ENCODE results near the gene KDM8.

DNA sequence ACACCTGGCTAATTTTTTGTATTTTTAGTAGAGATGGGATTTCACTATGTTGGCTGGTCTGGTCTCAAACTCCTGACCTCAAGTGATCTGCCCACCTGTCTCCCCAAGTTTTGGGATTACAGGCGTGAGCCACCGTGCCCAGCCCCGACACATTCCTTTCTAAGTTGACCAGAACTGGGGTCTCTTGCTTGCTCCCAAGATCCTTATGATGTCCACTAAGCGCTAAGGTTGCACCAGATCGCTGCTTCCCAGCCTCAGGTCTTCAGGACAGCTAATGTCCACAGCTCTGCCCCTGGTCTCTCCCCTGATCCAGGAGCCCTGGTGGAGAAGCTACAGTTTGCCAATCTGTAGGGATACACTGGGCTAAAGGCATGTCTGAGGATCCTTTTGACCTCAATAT, 35.7 kb downstream of the KDM8 start:
- TF ChIP-seq, protein P1, sequence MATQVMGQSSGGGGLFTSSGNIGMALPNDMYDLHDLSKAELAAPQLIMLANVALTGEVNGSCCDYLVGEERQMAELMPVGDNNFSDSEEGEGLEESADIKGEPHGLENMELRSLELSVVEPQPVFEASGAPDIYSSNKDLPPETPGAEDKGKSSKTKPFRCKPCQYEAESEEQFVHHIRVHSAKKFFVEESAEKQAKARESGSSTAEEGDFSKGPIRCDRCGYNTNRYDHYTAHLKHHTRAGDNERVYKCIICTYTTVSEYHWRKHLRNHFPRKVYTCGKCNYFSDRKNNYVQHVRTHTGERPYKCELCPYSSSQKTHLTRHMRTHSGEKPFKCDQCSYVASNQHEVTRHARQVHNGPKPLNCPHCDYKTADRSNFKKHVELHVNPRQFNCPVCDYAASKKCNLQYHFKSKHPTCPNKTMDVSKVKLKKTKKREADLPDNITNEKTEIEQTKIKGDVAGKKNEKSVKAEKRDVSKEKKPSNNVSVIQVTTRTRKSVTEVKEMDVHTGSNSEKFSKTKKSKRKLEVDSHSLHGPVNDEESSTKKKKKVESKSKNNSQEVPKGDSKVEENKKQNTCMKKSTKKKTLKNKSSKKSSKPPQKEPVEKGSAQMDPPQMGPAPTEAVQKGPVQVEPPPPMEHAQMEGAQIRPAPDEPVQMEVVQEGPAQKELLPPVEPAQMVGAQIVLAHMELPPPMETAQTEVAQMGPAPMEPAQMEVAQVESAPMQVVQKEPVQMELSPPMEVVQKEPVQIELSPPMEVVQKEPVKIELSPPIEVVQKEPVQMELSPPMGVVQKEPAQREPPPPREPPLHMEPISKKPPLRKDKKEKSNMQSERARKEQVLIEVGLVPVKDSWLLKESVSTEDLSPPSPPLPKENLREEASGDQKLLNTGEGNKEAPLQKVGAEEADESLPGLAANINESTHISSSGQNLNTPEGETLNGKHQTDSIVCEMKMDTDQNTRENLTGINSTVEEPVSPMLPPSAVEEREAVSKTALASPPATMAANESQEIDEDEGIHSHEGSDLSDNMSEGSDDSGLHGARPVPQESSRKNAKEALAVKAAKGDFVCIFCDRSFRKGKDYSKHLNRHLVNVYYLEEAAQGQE (IDR thresholded peaks at IDR 0.05; ENCODE audit: insufficient read depth in 1 of 2, low read depth in 2 of 2, low read length in 2 of 2), result no peak
- no peak for TF ChIP-seq SIN3A (IDR thresholded peaks at IDR 0.05; ENCODE audit: borderline replicate concordance, insufficient read depth, low read length)
- no peak for TF ChIP-seq POLR2AphosphoS5 (IDR thresholded peaks at IDR 0.05; ENCODE audit: low read depth, low read length)
- no peak for TF ChIP-seq TAF1 (IDR thresholded peaks at IDR 0.05; ENCODE audit: borderline replicate concordance, insufficient read depth, low read length)
- TF ChIP-seq FOXP2 (optimal IDR thresholded peaks at IDR 0.05; ENCODE audit: borderline replicate concordance, extremely low read depth, extremely low read length, insufficient read depth), result no peak
